ENCODE measurements around the gene CYP46A1.

DNA sequence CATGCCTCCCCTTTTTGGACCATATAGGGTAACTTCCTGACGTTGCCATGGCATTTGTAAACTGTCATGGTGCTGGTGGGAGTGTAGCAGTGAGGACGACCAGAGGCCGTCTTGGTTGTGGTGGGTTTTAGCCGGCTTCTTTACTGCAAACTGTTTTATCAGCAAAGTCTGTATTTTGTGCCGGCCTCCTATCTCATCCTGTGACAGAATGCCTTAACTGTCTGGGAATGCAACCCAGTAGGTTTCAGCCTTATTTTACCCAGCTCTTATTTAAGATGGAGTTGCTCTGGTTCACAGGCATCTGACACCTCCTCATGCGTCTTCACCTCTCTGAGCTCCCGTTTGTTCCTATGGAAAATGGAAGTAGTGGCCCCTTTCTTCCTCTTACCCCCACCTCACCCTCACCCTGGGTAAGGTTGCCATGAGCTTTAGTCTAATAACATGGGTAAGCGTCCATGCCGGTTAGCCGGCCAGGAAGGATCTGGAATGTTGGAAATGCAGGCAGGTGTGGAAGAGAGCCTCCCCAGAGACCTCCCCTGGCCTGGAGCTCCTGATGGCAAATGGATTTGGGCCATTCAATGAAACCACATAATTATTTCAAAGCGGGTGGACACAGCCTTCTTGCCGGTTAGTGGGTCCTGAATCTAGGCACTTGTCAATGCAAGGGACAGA is 20.6 kb upstream of the CYP46A1 start:
- TF ChIP-seq, protein P1, sequence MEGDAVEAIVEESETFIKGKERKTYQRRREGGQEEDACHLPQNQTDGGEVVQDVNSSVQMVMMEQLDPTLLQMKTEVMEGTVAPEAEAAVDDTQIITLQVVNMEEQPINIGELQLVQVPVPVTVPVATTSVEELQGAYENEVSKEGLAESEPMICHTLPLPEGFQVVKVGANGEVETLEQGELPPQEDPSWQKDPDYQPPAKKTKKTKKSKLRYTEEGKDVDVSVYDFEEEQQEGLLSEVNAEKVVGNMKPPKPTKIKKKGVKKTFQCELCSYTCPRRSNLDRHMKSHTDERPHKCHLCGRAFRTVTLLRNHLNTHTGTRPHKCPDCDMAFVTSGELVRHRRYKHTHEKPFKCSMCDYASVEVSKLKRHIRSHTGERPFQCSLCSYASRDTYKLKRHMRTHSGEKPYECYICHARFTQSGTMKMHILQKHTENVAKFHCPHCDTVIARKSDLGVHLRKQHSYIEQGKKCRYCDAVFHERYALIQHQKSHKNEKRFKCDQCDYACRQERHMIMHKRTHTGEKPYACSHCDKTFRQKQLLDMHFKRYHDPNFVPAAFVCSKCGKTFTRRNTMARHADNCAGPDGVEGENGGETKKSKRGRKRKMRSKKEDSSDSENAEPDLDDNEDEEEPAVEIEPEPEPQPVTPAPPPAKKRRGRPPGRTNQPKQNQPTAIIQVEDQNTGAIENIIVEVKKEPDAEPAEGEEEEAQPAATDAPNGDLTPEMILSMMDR (IDR thresholded peaks at IDR 0.05; ENCODE audit: low read length): no peak
- TF ChIP-seq EZH2 (IDR thresholded peaks at IDR 0.05; ENCODE audit: borderline replicate concordance, low read length): no peak
